AG09309 (cell line): ENCODE measurements around the gene KANSL2.
"Not testable (repeated sequence)": the region's sequence is repeated elsewhere in the genome, so short reads cannot be mapped to it uniquely, and the experiment has no call there.

Experiments
- DNase-seq: peaks from one replicate; pipeline ENCODE4 v3.0.0-alpha.2; 2010; ENCODE audit warnings: low read depth
- H3K4me3 ChIP-seq: 2 replicates; pipeline ENCODE4 v1.5.1; 2011; ENCODE audit warnings: mild to moderate bottlenecking, low read depth, low read length, moderate library complexity; ENCODE audit not compliant: control insufficient read depth
- TF ChIP-seq, protein P1 (sequence below): IDR thresholded peaks from 2 replicates; pipeline ENCODE4 v1.5.1; 2011; ENCODE audit warnings: mild to moderate bottlenecking, low read depth, low read length, inconsistent platforms; ENCODE audit not compliant: insufficient read depth, control insufficient read depth; ENCODE audit errors: missing control alignments

KANSL2 gene

GRCh38 chr12:48668996-48669395 is 13.0 kb downstream of the KANSL2 start:
- H3K4me3 ChIP-seq = no peak overlapping the region
- DNase-seq = no peak
- TF ChIP-seq, protein P1, sequence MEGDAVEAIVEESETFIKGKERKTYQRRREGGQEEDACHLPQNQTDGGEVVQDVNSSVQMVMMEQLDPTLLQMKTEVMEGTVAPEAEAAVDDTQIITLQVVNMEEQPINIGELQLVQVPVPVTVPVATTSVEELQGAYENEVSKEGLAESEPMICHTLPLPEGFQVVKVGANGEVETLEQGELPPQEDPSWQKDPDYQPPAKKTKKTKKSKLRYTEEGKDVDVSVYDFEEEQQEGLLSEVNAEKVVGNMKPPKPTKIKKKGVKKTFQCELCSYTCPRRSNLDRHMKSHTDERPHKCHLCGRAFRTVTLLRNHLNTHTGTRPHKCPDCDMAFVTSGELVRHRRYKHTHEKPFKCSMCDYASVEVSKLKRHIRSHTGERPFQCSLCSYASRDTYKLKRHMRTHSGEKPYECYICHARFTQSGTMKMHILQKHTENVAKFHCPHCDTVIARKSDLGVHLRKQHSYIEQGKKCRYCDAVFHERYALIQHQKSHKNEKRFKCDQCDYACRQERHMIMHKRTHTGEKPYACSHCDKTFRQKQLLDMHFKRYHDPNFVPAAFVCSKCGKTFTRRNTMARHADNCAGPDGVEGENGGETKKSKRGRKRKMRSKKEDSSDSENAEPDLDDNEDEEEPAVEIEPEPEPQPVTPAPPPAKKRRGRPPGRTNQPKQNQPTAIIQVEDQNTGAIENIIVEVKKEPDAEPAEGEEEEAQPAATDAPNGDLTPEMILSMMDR = no peak

DNA sequence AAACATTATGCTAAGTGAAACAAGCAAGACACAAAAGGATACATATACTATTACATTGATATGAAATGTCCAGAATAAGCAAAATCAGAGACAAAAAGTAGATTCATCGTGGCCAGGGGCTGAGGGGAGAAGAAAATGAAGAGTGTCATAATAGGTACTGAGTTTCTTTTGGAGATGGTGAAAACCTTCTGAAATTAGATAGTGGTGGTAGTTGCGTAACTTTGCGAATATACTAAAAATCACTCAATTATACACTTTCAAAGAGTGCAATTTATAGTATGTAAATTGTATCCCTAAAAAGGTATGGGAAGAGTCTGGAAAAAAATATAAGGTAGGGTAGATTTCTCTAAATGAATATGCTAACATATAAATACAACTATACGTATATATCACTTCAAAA is 22.2 kb downstream of the KANSL2 start:
- H3K4me3 ChIP-seq = no peak overlapping the region
- DNase-seq = no peak
- TF ChIP-seq, protein P1 = no peak

DNA sequence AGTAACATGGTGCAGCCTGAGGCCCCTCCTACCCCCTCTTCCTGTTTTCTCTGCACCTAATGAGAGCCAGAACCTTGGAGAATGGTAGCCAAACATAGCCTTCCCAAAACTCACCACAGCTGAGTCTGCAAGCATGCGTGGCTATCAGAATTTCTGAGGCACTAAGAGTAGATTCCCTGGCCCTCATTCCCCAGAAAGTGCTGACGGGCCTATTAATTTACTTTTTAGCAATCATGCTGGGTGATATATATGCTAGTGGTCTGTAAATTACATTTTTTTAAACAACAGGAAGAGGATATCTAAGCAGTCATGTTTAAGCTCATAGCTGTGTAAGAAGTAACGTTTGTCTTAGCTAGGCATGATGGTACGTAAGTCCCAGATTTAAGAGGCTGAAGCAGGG is 30.4 kb downstream of the KANSL2 start:
- TF ChIP-seq, protein P1 = no peak
- no peak for DNase-seq
- H3K4me3 ChIP-seq = no peak overlapping the region

DNA sequence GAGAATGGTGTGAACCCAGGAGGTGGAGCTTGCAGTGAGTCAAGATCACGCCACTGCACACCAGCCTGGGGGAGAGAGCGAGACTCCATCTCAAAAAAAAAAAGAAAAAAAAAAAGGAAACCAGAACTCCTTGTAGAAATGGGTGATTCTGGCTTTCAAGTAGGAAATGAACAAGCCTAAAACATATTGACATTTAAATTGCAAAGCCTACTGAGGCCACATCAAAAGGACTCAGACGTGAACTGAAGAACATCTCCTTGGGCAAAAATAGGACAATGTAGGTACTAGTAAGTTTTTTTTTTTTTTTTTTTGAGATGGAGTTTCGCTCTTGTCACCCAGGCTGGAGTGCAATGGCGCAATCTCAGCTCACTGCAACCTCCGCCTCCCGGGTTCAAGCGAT is 36.7 kb downstream of the KANSL2 start:
- not testable (repeated sequence) for DNase-seq, H3K4me3 ChIP-seq

DNA sequence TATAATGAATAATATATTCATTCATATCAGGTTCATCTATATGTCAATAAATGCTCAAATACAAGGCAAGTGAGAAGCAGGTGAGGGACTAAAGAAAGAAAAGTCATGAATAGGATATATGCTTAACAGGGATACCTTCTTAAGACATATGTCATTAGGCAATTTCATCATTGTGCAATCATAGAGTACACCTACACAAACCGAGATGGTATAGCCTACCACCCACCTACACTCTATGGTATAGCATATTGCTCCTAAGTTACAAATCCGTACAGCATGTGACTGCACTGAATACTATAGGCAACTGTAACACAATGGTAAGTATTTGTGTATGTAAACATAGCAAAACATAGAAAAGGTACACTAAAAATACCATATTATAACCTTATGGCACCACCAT is 39.0 kb downstream of the KANSL2 start:
- TF ChIP-seq, protein P1 = no peak
- H3K4me3 ChIP-seq = no peak overlapping the region
- no peak for DNase-seq

- not testable (repeated sequence) for DNase-seq, H3K4me3 ChIP-seq
Measured at GRCh38 chr12:48641752-48642555, 40.1 kb downstream of the KANSL2 start.

DNA sequence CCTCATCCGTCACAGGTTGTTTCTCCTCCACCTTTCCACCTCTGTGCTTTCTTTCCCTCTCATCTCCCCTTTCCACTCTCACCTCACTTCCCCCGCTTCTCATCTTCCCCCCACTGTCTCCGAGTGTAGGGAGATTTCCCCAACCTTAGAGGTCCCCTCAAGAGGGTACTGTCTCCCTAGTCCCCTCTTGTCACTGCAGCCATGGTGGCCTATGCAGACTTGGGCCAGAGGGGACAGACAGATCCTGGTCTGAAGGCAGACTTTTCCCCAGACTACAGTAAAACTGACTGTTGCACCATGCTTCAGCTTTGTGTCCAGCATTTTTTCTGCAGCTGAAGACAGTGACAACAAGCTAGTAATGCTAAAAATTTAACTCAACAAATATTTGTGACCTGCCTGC is 41.2 kb downstream of the KANSL2 start:
- TF ChIP-seq, protein P1 = no peak
- no peak for DNase-seq
- no peak overlapping the region for H3K4me3 ChIP-seq

DNA sequence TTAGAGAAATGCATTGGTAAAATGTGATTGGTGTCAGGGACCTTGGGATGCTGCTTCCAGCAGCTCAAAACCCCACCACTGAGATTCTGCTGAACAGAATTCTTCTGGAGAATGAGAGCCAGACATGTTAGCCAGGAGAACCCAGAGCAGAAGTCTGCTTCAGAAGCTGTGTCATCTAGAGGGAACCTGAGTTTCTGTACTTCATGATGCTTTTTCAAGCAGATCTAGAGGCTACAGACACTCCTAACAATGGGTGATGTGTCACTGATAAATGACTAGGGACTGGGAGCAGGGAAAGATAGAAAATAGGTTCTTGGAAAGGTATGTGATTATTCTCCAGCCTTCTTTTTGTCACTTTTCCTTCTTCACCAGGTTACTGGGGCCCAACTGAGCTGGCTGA is 41.6 kb downstream of the KANSL2 start:
- no peak for DNase-seq
- no peak overlapping the region for H3K4me3 ChIP-seq
- TF ChIP-seq, protein P1 = no peak
